Keratinocyte (primary cell): ENCODE results near the gene OASL.

Experiments used
- CTCF ChIP-seq, 3 experiments: IDR thresholded peaks in 1 of 3; conservative IDR thresholded peaks in 1 of 3; optimal IDR thresholded peaks in 1 of 3; 2 replicates in 2 of 3; 3 replicates in 1 of 3; pipeline versions ENCODE3 to v1.5.1; 2011; ENCODE audit warnings: low read length in 3 of 3, mild to moderate bottlenecking in 3 of 3, moderate library complexity in 2 of 3, control low read depth in 1 of 3, inconsistent platforms in 1 of 3; ENCODE audit not compliant: insufficient read depth in 2 of 3; ENCODE audit errors: extremely low read depth in 1 of 3
- EZH2 ChIP-seq: IDR thresholded peaks from one replicate; pipeline ENCODE4 v1.6.1; 2012; ENCODE audit warnings: inconsistent platforms, mild to moderate bottlenecking, low read length, moderate library complexity

- no peak for TF ChIP-seq CTCF (optimal IDR thresholded peaks at IDR 0.05 in 1 of 3, IDR thresholded peaks at IDR 0.05 in 1 of 3, conservative IDR thresholded peaks at IDR 0.05 in 1 of 3; ENCODE audit: extremely low read depth in 1 of 3, insufficient read depth in 2 of 3, low read length in 3 of 3)
- TF ChIP-seq EZH2, result no peak
Observed at GRCh38 chr12:121050725-121051124, 11.7 kb upstream of the OASL start.
